Adipose tissue (tissue), 3 donors: Measurements from ENCODE around the gene ZNF629. TPM values are rescaled to one million over a fixed set of nuclear protein-coding genes. Genes with fewer than 3 reads are reported as not detected.

Experiments
- H3K27ac ChIP-seq: one replicate; pipeline ENCODE4 v1.5.1; 2013; ENCODE audit warnings: low read depth, low read length
- WGBS, 3 donors: extraction: QIAGEN DNeasy Blood & Tissue Kit; methylation state at CpG; one replicate each; pipeline ENCODE4 v1.1.7; 2013; 5-methylcytosine and 5-hydroxymethylcytosine counted together
- polyA plus RNA-seq, 3 donors: library from polyadenylated mRNA; stranded (reverse); fragments of 200-250 nt; gene quantifications; one replicate each; pipeline ENCODE4 v1.2.3, GENCODE V29; 2013
- donor health status: healthy with polysubstance abuse.
- donor health status: Bipolar disorder and iron deficiency.
- donor health status: healthy.

Gene ZNF629
- polyA plus RNA-seq, 3 donors, result 3.4 to 6.2 (median 5.6) TPM

DNA sequence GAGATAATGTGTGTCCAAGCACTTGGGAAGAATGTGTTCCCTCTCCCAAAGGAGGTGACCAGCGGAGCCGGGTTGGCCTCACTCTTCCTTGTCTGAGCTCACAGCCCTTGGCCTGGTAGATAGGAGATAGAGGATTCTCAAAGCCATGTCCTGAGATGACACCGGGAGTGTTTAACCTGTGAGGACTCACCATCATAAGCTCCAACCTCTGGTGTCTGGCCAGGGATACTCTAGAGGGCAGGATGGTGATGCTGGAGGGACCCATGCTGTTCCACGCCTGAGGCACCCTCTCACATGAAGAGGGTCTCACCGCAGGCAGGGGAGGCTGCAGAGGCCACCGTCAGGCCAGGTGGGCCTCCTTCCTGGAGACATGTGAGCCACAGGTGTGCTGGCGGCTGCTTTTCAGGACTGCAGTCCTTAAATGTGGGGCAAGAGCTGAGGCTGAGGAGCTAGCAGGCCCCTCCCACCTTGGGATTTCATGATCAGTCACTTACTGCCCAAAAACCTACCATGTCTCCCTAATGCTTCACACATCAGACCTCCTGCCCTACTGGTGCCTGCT, 6.6 kb upstream of the ZNF629 start:
- no peak overlapping the region for H3K27ac ChIP-seq
- 81 to 89% (median 86%) methylated on average over 7 of the region's 7 CpGs for WGBS, 3 donors

- no peak overlapping the region for H3K27ac ChIP-seq
- 32 to 47% (median 40%) methylated on average over 11 of the region's 11 CpGs for WGBS, 3 donors
Measured at GRCh38 chr16:30787613-30788378, 791 bp upstream of the ZNF629 start.

GRCh38 chr16:30786115-30786935, 680 bp downstream of the ZNF629 start:
- WGBS, 3 donors, result 3 to 7% (median 5%) methylated on average over 42 to 57 of the region's 57 CpGs
- H3K27ac ChIP-seq, result no peak overlapping the region

DNA sequence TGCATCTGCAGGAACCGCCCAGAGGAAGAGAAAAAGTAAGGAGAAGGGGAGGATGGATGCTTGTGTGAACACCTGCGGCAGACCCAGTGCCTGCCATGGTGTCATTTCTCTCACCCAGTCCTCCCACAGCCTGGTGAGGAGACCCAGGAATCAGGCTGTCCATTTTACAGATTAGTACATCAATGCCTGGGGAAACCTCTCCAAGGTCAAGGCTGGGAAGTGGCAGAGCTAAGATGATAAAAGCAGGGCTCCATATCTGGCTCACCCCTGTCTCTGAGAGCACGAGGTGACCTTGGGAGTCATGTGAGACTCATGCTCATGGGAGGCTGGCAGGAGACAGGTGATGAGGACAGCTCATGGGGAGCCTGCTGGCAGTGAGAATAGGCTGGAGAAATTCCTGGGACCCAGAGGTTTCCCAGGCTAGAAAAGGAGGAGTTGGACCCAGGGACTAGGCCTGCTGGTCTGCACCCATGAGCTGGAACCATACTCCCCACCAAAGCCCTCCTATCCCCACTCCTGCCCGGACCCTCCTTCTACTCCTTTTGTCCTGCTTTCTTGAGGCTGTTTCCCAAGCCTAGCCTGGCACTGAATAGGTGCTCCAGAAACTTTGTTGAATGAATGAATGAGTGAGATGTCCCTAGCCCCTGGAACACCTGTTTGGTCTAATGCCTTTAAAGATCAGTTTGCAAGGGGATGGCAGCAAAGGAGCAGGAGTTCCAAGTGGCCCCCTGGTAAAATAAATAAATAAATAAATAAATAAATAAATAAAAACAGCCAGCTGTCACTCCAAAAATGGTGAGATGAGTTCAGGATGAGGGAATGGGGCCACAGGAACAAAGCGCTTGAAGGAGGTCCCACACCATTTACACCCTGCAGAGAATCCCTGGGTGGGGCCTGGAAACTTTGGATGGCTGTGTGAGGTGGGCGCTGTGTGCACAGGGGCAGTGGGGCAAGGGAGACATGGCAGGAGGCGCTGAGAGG, 1.6 kb downstream of the ZNF629 start:
- 71 to 73% (median 73%) methylated on average over 7 of the region's 7 CpGs for WGBS, 3 donors

GRCh38 chr16:30784215-30784614, 2.8 kb downstream of the ZNF629 start:
- no peak overlapping the region for H3K27ac ChIP-seq
- 84 to 87% (median 87%) methylated on average over 15 to 18 of the region's 18 CpGs for WGBS, 3 donors

More for the DNA sequence above, 1.6 kb downstream of the ZNF629 start:
- no peak overlapping the region for H3K27ac ChIP-seq

GRCh38 chr16:30783280-30784109, 3.5 kb downstream of the ZNF629 start:
- H3K27ac ChIP-seq, result no peak overlapping the region
- WGBS, 3 donors, result 93 to 95% (median 94%) methylated on average over 57 of the region's 57 CpGs

- 96% methylated on average over 63 of the region's 63 CpGs for WGBS, 3 donors
- no peak overlapping the region for H3K27ac ChIP-seq
Measured at GRCh38 chr16:30782486-30783279, 4.3 kb downstream of the ZNF629 start.

GRCh38 chr16:30780549-30780948, 6.5 kb downstream of the ZNF629 start:
- WGBS, 3 donors, result 59 to 95% (median 61%) methylated on average over 4 of the region's 4 CpGs
- H3K27ac ChIP-seq, result no peak overlapping the region

DNA sequence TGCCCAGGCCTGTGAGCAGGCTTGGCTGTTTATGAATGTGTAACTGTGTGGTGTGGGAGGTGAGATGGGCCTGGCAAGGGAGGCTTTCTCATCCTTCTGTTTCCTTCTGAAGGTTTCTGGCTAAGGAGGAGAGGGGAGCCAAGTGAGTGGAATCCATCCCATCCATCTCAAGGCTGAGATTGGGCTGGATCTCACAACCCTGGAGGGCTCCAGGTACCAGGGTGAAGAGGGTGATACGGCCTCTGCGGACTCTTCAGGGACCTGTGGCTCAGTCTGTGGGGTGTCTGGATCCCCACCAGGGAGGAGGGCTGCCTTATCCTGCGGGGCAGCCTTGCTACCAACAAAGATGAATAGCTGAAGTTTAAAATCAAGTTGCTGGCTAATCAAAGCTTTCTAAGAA, 7.0 kb downstream of the ZNF629 start:
- no peak overlapping the region for H3K27ac ChIP-seq
- 86 to 96% (median 91%) methylated on average over 3 of the region's 3 CpGs for WGBS, 3 donors

GRCh38 chr16:30779596-30779995, 7.4 kb downstream of the ZNF629 start:
- no peak overlapping the region for H3K27ac ChIP-seq
- WGBS, 3 donors, result 72 to 94% (median 78%) methylated on average over 6 of the region's 6 CpGs

- H3K27ac ChIP-seq, result no peak overlapping the region
- WGBS, 3 donors, result 74 to 85% (median 76%) methylated on average over 14 of the region's 14 CpGs
Measured at GRCh38 chr16:30778549-30779244, 8.3 kb downstream of the ZNF629 start.

DNA sequence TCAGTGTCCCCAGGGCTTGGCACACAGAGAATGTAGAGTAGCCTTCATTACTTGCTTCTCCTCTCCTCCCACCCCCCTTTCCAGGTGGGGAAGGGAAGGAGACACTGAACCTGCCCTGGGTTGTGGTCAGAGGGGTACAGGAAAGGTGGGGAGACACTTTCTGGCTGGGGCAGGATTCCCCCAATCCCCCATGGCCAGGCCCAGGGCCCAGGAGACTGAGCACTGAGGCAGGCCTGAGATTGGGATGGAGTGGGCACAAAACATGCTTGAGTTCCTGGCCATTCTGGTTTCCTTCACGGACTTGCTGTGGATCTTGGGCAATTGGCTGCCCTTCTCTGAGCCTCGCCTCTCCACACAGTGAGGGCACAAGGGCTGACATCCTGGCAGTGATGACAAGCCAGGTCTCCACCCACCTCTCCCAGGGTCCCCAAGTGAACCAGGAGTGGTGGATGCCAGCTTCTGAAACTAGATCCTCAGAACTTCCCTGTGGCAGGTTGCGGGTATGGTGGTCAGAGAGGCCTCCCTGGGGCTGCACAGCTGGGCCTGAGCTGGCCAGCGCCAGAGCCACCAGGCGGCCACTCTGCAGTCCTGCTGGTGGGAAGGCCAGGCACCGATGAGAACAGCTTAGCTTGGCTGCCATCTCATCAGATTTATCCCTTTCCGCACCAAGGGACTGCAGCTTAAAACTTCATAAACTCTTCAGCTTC, 9.3 kb downstream of the ZNF629 start:
- 65 to 79% (median 75%) methylated on average over 7 of the region's 7 CpGs for WGBS, 3 donors

GRCh38 chr16:30775392-30776188, 11.4 kb downstream of the ZNF629 start:
- peak overlapping the region; percentile 24 for H3K27ac ChIP-seq
- 1% methylated on average over 76 to 81 of the region's 81 CpGs for WGBS, 3 donors

More for the DNA sequence above, 9.3 kb downstream of the ZNF629 start:
- H3K27ac ChIP-seq, result no peak overlapping the region

GRCh38 chr16:30775131-30775391, 11.9 kb downstream of the ZNF629 start:
- WGBS, 3 donors, result 7 to 11% (median 9%) methylated on average over 15 of the region's 15 CpGs
- no peak overlapping the region for H3K27ac ChIP-seq
